ENCODE measurements around the gene MACROD2. TPM values are rescaled to one million over a fixed set of nuclear protein-coding genes. Genes with fewer than 3 reads are reported as not detected.

The MACROD2 gene
- total RNA-seq, 1 donor from 2014 or later = 60.4 TPM

DNA sequence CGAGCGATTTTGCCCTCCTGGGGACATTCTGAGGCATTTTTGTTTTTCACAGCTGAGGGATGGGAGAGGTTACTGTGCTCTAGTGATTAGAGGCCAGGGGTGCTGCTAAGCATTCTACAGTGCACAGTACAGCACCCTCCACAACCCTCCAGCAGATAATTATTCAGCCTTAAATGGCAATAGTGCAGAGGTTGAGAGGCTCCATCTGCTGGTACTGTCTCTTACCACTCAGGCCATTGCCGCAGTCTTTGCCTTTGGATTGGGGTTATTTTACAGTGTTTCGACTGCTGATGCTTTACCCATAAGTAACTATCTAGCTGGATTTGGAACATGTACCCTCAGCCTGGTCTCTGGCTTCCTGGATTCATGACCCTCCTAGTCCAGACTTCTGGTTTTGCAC is 1872.6 kb downstream of the MACROD2 start:
- no peak for DNase-seq

DNA sequence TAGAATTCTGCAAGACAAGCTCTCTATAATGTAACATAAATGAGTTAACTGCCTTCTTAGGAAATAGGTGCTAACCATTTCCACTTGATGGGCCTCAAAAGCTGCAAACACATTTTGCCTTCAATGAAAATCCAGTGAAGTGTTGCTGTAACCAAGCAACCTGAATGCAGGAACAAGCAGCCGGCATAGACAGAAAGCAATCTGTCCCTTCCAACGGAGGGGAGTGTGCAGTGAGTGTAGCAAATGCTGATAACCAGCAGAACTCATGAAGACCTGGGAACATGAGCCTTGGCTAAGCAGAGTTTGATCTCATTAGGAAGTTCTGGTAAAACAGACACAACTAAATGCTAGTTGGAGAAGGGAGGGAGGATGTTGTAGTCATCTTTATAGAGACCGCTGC is 1880.1 kb downstream of the MACROD2 start:
- no peak for DNase-seq

- no peak for DNase-seq
These were observed 1887.2 kb downstream of the MACROD2 start for GRCh38 chr20:15882553-15882952.

DNA sequence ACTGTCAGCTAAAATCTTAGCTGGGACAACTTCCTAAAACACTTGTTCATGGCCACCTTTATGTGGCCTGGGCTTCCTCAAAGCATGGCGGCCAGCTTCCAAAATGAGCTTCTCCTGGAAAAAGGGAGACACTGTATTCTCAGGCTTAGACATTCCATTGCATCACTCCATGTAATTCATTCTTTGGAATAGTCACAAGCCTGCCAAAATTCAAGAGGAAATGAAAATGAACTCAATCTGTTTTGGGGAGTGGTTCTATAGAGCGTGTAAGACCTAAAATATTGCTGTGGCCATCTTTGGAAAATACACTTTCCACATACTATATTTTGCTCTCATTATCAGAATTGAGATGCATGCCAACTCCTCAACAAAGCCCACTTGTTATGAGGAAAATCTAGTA is 1890.9 kb downstream of the MACROD2 start:
- DNase-seq = no peak

- no peak for DNase-seq
These were observed 1892.1 kb downstream of the MACROD2 start for GRCh38 chr20:15887387-15887786.

- DNase-seq = no peak
These were observed 1893.7 kb downstream of the MACROD2 start for GRCh38 chr20:15889061-15889460.

GRCh38 chr20:15889514-15890256 is 1894.4 kb downstream of the MACROD2 start:
- no peak for DNase-seq

- DNase-seq = no peak
These were observed 1895.2 kb downstream of the MACROD2 start for GRCh38 chr20:15890407-15890982.

- no peak for DNase-seq
These were observed 1899.8 kb downstream of the MACROD2 start for GRCh38 chr20:15895126-15895525.

DNA sequence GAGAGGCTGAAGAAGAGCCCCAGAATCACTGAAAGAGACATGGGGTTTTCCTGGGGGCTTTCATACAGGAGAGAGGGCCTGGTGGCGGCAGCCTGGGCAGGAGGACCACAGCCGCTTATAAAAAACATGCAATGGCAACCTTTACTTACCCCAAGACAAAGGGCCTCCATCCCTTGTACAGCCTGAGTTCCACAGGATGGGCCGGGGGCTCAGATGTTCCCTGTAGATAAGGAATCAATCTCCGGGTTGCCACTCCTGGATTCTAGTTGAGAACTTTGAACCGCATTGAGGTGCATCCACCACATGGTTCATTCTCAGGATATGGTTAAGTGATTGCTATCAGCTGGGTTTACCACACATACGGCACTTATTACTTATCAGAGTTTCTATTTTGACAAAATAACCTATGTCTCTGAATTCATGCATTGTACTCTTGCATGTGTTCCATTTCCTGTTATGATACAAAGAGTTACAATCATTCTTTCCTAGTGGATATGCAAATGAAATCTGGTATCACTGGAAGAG is 1900.3 kb downstream of the MACROD2 start:
- DNase-seq = no peak

- DNase-seq = no peak
These were observed 1904.7 kb downstream of the MACROD2 start for GRCh38 chr20:15899967-15900366.

DNA sequence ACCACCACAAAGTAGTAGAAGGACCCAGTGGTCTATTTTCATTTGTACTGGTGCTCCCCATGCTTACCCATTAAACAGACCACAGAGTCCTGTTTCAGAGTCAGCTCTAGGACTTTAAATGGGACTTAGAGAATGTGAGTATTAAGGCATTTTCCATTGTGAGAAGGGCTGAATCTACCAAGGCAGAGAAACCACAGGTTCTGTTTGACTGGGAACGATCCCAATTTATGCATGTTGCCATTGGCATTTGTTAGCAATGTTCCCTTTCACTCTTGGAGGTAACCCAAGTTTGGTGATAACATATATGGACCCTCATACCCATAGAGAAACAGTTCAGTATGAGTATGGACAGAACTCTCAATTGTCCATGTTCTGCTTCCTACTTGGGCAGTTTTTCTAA is 1905.1 kb downstream of the MACROD2 start:
- DNase-seq = no peak

DNA sequence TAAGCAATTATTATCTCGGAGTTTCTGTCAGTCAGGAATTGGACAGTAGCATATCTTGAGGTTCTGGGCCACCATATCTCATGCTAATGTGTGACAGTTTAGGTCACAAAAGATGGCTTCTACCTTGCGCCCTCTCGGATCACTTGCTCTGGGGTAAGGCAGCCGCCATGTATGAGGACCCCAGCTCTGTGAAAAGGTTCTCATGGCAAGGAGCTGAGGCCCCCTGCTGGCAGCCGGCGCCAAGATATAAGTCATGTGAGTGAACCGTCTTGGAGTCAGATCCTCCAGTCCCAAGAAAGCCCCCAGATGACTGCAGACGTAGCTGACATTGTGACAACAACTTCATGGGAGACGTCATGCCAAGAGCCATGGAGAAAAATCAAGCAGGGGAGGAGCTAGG is 1907.2 kb downstream of the MACROD2 start:
- DNase-seq = no peak

GRCh38 chr20:15905661-15906060 is 1910.3 kb downstream of the MACROD2 start:
- DNase-seq = no peak

GRCh38 chr20:15909995-15910394 is 1914.7 kb downstream of the MACROD2 start:
- DNase-seq = no peak

- no peak for DNase-seq
These were observed 1916.3 kb downstream of the MACROD2 start for GRCh38 chr20:15911581-15911980.

GRCh38 chr20:15913391-15914025 is 1918.2 kb downstream of the MACROD2 start:
- no peak for DNase-seq

GRCh38 chr20:15916623-15917022 is 1921.3 kb downstream of the MACROD2 start:
- no peak for DNase-seq

DNA sequence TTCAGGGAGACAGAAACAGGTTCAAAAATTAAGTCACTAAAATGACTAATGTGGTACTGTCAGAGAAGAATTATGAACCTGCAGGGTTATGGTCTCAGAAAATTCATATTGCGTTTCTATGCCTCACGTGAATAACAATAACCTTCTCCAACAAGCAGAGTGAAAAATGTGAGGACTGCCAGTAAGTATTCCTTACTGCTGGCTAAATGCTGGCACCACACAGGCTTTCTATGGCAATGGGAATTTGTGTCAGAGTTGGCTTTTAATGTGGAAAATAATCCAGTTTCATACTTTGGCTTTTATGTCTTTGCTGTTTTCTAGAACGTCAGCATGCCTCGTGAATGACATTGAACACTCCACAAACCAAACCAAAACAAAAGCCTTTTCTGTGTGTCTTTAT is 1922.0 kb downstream of the MACROD2 start:
- no peak for DNase-seq

- DNase-seq = no peak
These were observed 1923.3 kb downstream of the MACROD2 start for GRCh38 chr20:15918631-15919030.

DNA sequence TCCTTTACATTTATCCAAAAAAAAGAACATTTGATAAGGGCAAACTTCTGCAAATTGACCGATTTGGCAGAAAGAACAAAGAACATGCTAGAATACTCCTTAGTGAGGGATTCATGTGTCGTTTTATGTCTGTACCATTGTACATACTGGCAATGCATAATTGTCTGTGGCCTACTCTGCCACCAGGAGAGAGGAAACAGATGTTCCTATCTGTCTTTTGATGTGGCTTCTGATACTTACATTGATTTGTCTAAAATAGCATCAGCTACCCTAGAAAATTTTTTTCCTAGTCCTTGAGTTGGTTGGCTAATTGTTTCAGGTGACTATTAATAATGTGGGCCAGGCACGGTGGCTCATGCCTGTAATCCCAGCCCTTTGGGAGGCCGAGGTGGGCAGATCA is 1923.8 kb downstream of the MACROD2 start:
- DNase-seq = no peak

DNA sequence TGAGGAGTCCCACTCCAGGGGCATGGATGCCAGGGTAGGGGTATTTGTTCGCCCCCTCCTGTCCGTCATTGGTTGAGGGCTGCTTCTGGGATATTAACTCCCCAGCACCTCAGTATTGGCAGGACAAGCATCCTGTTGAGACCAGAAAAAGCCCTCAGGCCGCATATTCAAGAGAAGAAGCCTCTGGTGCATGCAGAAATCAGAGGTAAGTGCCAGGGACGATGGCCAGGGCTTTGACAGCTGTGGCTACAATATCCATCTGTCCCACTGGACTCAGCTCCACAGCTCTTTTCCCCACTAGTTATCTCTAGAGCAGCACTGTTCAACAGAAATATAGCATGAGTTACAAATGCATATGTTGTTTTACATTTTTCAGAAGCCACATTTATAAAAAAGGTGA is 1926.6 kb downstream of the MACROD2 start:
- no peak for DNase-seq

GRCh38 chr20:15922556-15922955 is 1927.2 kb downstream of the MACROD2 start:
- DNase-seq = no peak

Data from occipital lobe (tissue), 2 donors.